ENCODE data around the gene TM4SF18. TPM values are rescaled to one million over a fixed set of nuclear protein-coding genes. Genes with fewer than 3 reads are reported as not detected.

The TM4SF18 gene
- total and polyA plus RNA-seq, 2 experiments from 2014 or later: 1.6 to 2.0 TPM

DNA sequence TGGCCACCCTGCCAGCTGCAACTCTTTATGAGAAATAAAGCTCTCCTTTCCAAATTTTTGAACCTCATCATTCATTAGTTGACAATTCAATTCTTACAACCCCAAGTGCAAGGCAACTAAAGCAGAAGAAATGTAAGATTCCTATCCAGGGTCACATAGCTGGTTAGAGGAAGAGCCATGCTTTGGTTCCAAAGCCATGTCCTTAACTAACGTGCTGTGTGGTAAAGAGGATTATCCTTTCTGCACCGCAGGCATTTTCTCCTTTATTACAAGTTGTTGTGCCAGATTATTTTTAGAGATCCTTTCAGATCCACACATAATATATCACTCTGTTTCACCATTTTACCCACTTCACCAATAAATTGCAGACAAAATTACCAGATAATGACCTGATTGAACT lies 36.5 kb downstream of the TM4SF18 start:
- Mint-ChIP-seq H3K27me3 (ENCODE audit: insufficient read depth, low read depth, poor library complexity) (no peaks in the 10 kb centered on the region), H3K4me1 (peaks cover 7% of the 10 kb centered on the region), H3K9me3 (no peaks in the 10 kb centered on the region), H3K4me3 (no peak overlapping the region), H3K36me3 (ENCODE audit: low read depth) (no peaks in the 10 kb centered on the region; the same call in 2 of the 3 replicates), H3K27ac (no peak overlapping the region)
- H3K4me3 ChIP-seq: no peak overlapping the region
- H3F3A ChIP-seq (replicated peaks; ENCODE audit: low read depth): no peaks in the 10 kb centered on the region
- H3K27ac ChIP-seq (ENCODE audit: low read depth): no peak overlapping the region
- H2AFZ ChIP-seq: 0 out of 2 replicates have a peak overlapping the region, but pooled peaks have one; percentile 20
- no peaks in the 10 kb centered on the region for H4K20me1 ChIP-seq (replicated peaks; ENCODE audit: insufficient read depth)
- ATAC-seq: no peak
- no peaks in the 10 kb centered on the region for H3K4me1 ChIP-seq (ENCODE audit: insufficient read depth)
- no peak overlapping the region for H3K4me2 ChIP-seq
- H3K9me2 ChIP-seq (ENCODE audit: insufficient read depth): no peaks in the 10 kb centered on the region; the same call in 1 of the 2 replicates
- TF ChIP-seq ZNF462 (CRISPR knock-in tag; IDR thresholded peaks at IDR 0.05) (no peak), EZH2phosphoT487 (IDR thresholded peaks at IDR 0.05; ENCODE audit: unreplicated experiment) (no peak), REST (IDR thresholded peaks at IDR 0.05; ENCODE audit: unreplicated experiment) (no peak), CREB1 (CRISPR knock-in tag; IDR thresholded peaks at IDR 0.05; ENCODE audit: low read depth) (no peak), ZNF331 (CRISPR knock-in tag; IDR thresholded peaks at IDR 0.05; ENCODE audit: low read depth) (no peak), POLR2AphosphoS5 (IDR thresholded peaks at IDR 0.05; ENCODE audit: low read depth) (no peak), EZH2 (IDR thresholded peaks at IDR 0.05; ENCODE audit: low read depth, unreplicated experiment) (no peak), JUNB (IDR thresholded peaks at IDR 0.05; ENCODE audit: unreplicated experiment) (no peak), NANOG (IDR thresholded peaks at IDR 0.05; ENCODE audit: borderline replicate concordance) (no peak), ZNF114 (CRISPR knock-in tag; IDR thresholded peaks at IDR 0.05) (no peak), ETS1 (IDR thresholded peaks at IDR 0.05) (no peak), STAT1 (IDR thresholded peaks at IDR 0.05; ENCODE audit: unreplicated experiment) (no peak)
- TF ChIP-seq, protein P1, sequence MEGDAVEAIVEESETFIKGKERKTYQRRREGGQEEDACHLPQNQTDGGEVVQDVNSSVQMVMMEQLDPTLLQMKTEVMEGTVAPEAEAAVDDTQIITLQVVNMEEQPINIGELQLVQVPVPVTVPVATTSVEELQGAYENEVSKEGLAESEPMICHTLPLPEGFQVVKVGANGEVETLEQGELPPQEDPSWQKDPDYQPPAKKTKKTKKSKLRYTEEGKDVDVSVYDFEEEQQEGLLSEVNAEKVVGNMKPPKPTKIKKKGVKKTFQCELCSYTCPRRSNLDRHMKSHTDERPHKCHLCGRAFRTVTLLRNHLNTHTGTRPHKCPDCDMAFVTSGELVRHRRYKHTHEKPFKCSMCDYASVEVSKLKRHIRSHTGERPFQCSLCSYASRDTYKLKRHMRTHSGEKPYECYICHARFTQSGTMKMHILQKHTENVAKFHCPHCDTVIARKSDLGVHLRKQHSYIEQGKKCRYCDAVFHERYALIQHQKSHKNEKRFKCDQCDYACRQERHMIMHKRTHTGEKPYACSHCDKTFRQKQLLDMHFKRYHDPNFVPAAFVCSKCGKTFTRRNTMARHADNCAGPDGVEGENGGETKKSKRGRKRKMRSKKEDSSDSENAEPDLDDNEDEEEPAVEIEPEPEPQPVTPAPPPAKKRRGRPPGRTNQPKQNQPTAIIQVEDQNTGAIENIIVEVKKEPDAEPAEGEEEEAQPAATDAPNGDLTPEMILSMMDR (conservative IDR thresholded peaks at IDR 0.05; ENCODE audit: low read depth in 2 of 2): no peak
- no peak for DNase-seq (ENCODE audit: low spot score)
- H3K36me3 ChIP-seq (ENCODE audit: insufficient read depth): no peaks in the 10 kb centered on the region
- no peaks in the 10 kb centered on the region for H3K27me3 ChIP-seq (ENCODE audit: insufficient read depth)
- H3K79me2 ChIP-seq (replicated peaks; ENCODE audit: insufficient read depth): no peaks in the 10 kb centered on the region
